HS-5 (cell line): ENCODE measurements around the gene ZKSCAN4.
A peak's percentile ranks its signal among the peaks of the same experiment; 100 is the strongest.

ENCODE experiments used
- DNase-seq: peaks from one replicate; pipeline ENCODE4 v3.0.0-alpha.2; 2012; ENCODE audit warnings: low read depth

Gene ZKSCAN4

DNA sequence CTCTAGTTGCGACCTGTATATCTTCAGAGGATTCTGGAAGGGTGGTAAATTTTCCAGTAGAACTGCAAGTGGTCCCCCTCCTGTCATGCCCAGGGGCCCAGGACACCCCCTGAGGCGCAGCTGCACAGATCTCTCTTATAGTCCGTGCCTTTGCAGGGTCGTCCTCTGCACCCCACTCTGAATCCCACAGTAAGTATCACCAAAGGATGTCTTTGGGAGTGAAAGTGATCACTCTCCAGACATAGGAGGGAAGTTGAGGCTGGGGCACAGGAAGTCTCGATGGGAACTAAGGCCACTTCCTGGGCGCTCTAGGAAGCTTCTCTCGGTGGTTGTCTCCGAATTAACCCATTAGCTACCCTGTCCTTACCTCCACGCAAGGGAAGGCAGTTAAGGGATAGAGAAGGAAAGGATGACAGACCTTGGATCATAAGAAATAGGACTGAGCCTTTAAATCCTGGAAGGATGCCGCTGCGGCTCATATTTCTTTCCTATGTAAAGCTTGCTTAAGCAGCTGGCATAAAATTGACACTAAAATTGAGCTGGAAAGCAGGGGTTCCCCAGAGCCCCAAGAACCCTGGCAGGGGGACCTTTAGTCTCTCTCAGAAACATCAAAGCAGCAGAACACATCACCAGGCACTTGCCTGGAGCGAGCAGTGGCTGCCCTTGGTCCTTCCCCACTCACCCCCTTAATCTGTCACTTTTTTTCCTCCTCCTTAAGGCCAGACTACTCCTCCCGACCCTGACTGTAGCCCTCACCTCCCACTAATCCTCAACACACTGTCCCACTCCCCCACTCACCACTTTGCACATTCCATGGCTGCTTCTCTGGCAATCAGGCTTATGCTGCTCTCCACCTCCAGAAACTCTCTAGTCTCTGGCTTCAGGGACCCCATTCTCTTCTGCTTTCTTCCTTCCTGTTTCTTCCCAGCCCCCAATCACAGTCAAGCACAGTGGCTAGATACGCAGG lies at the start of gene ZKSCAN4:
TSS of gene ZKSCAN4 (minus strand) at position 261 of the 967 bp plus-strand sequence. CDS start 289 bp downstream, outside the sequence.
- DNase-seq, result peak; percentile 67

DNA sequence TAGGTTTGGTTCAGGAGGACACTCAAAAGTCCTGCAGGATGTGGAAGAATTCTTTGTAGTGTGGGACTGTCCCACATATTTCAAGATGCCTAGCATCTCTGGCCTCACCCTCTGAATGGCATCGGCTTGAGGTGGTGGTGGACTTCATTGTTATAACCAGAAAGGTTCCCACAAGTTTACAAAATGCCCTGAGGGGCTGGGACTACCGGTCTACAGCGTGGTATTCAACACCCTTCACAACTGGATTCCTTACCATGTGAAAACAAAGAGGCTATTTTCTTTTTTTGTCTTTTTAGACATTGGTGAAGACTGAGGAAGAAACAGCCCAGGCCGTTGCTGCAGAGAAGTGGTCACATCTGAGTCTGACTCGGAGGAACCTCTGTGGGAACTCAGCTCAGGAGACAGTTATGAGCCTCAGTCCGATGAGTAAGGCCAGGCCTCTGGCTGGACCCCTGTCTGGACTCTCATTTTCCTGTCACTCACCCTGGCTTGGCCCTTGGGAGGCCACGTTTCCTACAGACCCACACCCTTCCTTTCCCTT lies 44.5 kb upstream of the ZKSCAN4 start:
- no peak for DNase-seq

GRCh38 chr6:28295326-28295725 lies 43.3 kb upstream of the ZKSCAN4 start:
- no peak for DNase-seq

DNA sequence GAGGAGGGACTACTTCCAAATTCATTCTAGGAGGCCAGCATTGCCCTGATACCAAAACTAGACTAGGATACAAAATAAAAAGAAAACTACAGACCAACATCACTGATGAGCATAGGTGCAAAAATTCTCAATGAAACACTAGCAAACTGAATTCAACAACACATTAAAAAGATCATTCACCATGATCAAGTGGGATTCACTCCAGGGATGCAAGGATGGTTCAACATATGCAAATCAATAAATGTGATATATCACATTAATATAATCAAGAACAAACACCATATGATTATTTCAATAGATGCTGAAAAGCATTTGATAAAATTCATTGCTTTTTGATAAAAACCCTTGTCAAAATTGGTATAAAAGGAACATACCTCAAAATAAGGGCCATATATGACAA lies 39.5 kb upstream of the ZKSCAN4 start:
- no peak for DNase-seq

DNA sequence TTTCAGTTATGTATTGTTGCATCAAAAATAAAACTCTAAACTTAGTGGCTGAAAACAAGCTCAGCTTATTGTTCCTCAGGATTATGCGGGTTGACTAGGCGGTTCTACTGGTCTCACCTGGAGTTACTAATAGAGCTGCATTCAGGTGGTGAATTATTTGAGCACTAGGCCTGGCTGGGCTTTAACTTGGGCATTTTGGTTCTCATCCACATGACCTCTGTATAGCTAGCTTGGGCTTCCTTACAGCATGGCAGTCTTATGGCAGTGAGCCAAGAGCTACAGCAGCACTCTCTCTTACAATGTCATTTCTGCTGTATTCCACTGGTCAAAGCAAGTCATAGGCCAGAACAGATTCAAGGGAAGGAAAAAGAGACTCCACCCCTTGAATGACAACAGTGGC lies 30.9 kb upstream of the ZKSCAN4 start:
- no peak for DNase-seq

DNA sequence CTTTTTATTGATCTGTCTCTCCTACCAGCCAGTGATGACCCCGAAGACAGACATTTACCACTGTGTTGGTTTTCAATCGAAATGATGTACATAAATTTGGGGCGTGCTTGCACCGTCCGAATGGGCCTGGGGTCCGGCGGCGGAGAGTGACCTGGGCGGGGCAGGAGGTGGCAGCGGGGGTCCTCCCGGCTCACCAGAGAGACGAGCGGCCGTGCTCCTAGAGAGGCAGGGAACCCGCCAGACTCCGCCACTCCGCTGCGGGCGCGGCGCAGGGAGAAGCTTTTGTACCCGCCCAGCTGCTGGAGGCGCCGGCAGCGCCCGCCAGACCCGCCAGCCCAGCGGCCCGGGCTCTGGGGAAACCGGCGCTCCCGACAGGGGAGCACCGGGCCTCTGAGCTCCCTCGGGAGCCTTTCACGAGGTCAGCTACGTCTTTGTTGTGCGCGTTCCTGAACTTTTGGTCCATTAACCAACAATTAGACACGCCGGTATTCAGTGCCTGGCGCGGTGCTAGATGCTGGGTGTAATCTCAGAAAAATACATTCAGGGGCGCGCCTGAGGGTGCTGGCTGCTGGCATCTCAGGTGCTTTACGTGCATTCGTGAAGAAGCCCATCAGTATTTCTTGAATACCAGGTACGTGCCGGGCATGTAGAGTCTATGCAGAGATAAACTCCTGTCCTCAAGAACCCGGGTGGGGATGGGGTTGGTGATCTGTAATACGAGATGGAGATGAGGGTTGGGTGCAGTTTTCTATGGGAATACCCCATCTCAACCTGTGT lies 29.4 kb upstream of the ZKSCAN4 start, which contains the start of gene PGBD1:
TSS of gene PGBD1 (plus strand) at position 285 of the 777 bp plus-strand sequence. CDS start 2,242 bp downstream, outside the sequence.
- peak; percentile 26 for DNase-seq

- DNase-seq, result no peak
These were observed 28.7 kb upstream of the ZKSCAN4 start for GRCh38 chr6:28280595-28281287.

GRCh38 chr6:28277746-28278145 lies 25.7 kb upstream of the ZKSCAN4 start:
- no peak for DNase-seq

GRCh38 chr6:28274888-28275287 lies 22.8 kb upstream of the ZKSCAN4 start:
- no peak for DNase-seq

DNA sequence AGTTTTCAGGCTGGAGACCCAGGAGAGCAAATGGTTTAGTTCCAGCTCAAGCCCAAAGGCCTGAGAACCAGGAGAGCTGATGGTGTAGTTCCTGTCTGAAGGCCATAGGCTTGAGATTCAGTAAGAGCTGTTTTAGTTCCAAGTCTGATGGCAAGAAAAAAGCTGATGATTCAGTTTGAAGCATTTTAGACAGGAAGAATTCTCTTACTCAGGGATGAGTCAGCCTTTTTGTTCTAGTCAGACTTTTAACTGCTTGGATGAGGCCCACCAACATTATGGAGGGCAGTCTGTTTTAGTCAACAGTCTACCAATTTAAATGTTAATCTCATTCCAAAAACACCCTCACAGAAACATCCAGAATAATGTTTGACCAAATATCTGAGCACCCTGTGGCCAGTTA lies 17.4 kb upstream of the ZKSCAN4 start:
- peak; percentile 63 for DNase-seq

DNA sequence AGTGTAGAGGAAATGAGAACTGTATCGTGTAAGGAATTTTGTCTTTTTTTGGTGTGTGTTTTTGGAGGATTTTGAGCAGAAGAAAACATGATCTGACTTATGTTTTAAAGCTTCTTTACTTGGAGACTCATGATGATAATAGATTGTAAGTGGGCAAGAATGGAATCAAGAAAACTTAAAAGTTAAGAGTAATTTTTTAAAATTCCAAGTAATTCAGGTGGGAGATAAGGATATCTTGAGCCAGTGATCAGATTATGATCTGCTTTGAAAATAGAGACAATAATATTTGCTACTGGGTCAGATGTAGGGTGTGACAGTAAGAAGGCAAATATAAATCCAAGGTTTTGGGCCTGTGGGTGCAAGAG lies 15.6 kb upstream of the ZKSCAN4 start:
- DNase-seq, result no peak

- peak; percentile 76 for DNase-seq
These were observed 15.1 kb upstream of the ZKSCAN4 start, which contains the start of gene ZSCAN26 for GRCh38 chr6:28266962-28267694. ZSCAN26 (plus strand) TSS chr6:28267143; CDS start chr6:28271920, 4,777 bp downstream.

GRCh38 chr6:28266563-28266961 lies 14.5 kb upstream of the ZKSCAN4 start:
- DNase-seq, result no peak

- no peak for DNase-seq
These were observed 12.8 kb upstream of the ZKSCAN4 start for GRCh38 chr6:28264834-28265401.

- no peak for DNase-seq
These were observed 11.9 kb upstream of the ZKSCAN4 start for GRCh38 chr6:28263922-28264321.

- DNase-seq, result no peak
These were observed 7.1 kb upstream of the ZKSCAN4 start, which contains the start of gene NKAPL for GRCh38 chr6:28258877-28259777. NKAPL (plus strand) TSS chr6:28259297; CDS start chr6:28259372, 75 bp downstream.

DNA sequence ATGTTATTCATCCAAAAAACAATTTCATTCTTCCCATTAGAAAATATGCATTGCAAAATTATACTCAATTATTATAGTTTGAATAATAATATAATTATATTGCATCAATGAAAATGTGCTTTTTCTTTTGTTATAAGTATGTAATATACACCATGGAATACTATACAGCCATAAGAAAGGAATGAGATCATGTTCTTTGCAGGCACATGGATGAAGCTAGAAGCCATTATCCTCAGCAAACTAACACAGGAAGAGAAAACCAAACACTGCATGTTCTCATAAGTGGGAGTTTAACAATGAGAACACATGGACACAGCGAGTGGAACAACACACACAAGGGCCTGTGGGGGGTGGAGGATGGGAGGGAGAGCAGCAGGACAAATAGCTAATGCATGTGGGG lies 5.0 kb upstream of the ZKSCAN4 start:
- no peak for DNase-seq

GRCh38 chr6:28254121-28254519 lies 2.1 kb upstream of the ZKSCAN4 start:
- DNase-seq, result no peak

- DNase-seq, result no peak
These were observed 434 bp downstream of the ZKSCAN4 start for GRCh38 chr6:28251661-28252008.

DNA sequence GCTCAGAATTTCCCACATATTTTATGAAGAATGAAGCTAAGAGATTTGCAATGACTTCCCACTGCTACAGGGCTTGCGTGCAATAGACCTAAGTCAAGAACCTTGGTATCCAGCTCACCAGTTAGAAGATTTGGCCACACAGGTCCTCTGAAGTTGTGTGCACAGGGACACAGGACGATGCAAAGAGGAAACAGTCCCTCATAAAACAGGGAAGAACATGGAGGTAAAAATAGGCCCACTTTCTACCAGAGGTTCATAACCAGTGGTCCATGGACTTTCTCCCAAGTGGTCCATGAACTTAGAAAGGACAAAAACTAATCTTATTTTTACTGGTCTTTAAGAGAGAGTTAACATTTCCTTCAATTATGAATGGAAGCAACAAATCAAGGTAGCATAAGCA lies 1.3 kb downstream of the ZKSCAN4 start:
- no peak for DNase-seq
